BLaER1 treated with 17β-estradiol and CSF1 and Interleukin-3, amounts not matched to agents 10 nM and 100 nM (cell line): ENCODE data around the gene SLC12A7.
A peak's percentile ranks its signal among the peaks of the same experiment; 100 is the strongest.
"Not testable (repeated sequence)": the region's sequence is repeated elsewhere in the genome, so short reads cannot be mapped to it uniquely, and the experiment has no call there.

Experiments
- H3K27ac ChIP-seq, 11 experiments: shearing (Covaris generic); formaldehyde crosslinking; 2 replicates each; pipeline ENCODE4 v1.8.1; 2022
- H3K27me3 ChIP-seq, 11 experiments: shearing (Covaris generic); formaldehyde crosslinking; 2 replicates each; pipeline ENCODE4 v1.8.1; 2022
- H3K36me3 ChIP-seq, 11 experiments: shearing (Covaris generic); formaldehyde crosslinking; 2 replicates each; pipeline ENCODE4 v1.8.1; 2022
- H3K4me1 ChIP-seq, 10 experiments: shearing (Covaris generic); formaldehyde crosslinking; 2 replicates each; pipeline ENCODE4 v1.8.1; 2022
- H3K4me2 ChIP-seq, 11 experiments: shearing (Covaris generic); formaldehyde crosslinking; 2 replicates each; pipeline ENCODE4 v1.8.1; 2022
- H3K4me3 ChIP-seq, 10 experiments: shearing (Covaris generic); formaldehyde crosslinking; 2 replicates each; pipeline ENCODE4 v1.8.1; 2022
- H3K9ac ChIP-seq, 11 experiments: shearing (Covaris generic); formaldehyde crosslinking; 2 replicates each; pipeline ENCODE4 v1.8.1; 2022
- H3K9me3 ChIP-seq, 11 experiments: shearing (Covaris generic); formaldehyde crosslinking; replicated peaks in 1 of 11; 2 replicates each; pipeline ENCODE4 v1.8.1; 2022
- H4K20me1 ChIP-seq, 11 experiments: shearing (Covaris generic); formaldehyde crosslinking; 2 replicates each; pipeline ENCODE4 v1.8.1; 2022
- Cebpa-rat ChIP-seq, 11 experiments: shearing (Covaris generic); IDR thresholded peaks; 2 replicates each; pipeline ENCODE4 v1.8.1; 2022

The SLC12A7 gene

DNA sequence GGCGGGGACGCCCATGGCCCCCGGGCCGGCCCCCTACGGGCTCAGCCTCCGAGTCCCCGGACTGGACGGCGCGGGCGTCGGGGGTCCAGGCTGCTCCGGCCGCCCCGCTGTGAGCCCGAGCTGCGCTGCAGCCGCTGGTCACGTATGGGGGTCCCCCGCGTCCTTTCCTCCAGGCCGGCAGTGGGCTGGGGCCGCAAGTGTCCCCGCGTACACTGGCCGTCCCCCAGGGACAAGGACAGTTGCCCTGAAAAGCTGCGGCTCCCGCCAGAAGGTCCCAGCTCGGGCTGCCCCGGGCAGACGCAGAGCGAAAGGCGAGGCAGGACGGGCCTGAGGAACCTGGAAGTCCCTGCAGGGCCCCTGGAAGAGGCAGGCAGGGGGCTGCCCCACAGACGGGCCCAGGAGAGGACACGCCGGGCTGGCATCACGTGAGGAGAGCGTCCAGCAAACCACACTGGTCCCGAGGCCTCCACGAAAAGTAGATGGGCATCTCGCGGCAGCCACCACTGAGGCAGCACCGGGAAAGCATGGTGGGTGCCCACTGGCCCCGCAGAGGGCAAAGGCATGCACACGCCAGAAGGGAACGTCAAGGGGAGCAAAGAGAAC, 106.5 kb downstream of the SLC12A7 start:
- H4K20me1 ChIP-seq = peaks cover 0 to 63% (median 17%) of the 10 kb centered on the region in 11 experiments; a peak in 16 of 22 replicates
- TF ChIP-seq Cebpa-rat (IDR thresholded peaks at IDR 0.05) = no peak
- H3K9me3 ChIP-seq = no peaks in the 10 kb centered on the region
- peak overlapping the region; percentile 58 to 74 (median 68) for H3K4me3 ChIP-seq
- peak overlapping the region in 6 of 11 experiments; percentile 36 to 54 (median 44); a peak in 6 of 22 replicates for H3K27ac ChIP-seq
- H3K4me1 ChIP-seq = peaks cover 47 to 93% (median 87%) of the 10 kb centered on the region in 10 experiments
- H3K36me3 ChIP-seq = no peaks in the 10 kb centered on the region
- H3K9ac ChIP-seq = peak overlapping the region; percentile 43 to 78 (median 70); a peak in 21 of 22 replicates
- peak overlapping the region; percentile 89 to 100 (median 98) for H3K4me2 ChIP-seq
- peaks cover 52 to 87% (median 72%) of the 10 kb centered on the region in 11 experiments for H3K27me3 ChIP-seq

DNA sequence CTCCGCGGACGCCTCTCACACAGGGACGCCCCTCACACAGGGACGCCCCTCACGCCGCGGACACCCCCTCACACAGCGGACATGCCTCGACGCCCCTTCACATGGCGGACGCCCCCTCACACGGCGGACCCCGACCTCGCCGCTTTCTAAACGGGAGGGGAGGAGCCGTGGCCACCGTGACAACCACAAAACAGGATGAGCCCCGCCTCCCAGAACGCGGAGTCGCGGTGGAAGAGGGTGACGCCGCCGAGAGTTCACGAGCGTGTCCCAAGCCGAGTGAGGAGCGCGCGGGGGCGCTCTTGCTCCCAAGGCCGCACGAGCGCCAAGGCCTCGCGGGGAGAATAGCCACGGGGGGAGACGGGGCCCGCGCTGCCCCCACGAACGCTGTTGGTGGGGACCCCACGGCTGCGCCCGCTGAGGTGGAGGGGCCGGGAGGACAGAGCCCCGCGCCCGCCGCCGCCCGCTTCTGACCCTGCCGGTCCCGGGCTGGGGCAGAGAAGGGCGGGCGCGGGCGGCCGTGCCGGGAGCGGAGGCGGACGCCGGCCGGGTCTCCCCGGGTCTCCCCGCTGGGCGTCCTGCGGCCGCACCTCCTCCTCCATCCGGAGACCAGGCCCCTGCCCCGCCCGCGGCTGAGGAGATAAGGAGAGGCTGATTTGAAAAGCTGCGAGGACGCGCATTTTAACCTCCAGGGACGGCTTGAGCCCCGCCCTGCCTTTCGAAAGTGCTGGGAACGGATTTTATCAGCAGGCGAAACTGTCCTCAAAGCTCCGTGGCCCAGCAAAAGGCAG, 107.2 kb downstream of the SLC12A7 start:
- Histone ChIP-seq H3K4me3 (peak overlapping the region; percentile 58 to 74 (median 68)), H3K4me2 (peak overlapping the region; percentile 89 to 100 (median 98))

DNA sequence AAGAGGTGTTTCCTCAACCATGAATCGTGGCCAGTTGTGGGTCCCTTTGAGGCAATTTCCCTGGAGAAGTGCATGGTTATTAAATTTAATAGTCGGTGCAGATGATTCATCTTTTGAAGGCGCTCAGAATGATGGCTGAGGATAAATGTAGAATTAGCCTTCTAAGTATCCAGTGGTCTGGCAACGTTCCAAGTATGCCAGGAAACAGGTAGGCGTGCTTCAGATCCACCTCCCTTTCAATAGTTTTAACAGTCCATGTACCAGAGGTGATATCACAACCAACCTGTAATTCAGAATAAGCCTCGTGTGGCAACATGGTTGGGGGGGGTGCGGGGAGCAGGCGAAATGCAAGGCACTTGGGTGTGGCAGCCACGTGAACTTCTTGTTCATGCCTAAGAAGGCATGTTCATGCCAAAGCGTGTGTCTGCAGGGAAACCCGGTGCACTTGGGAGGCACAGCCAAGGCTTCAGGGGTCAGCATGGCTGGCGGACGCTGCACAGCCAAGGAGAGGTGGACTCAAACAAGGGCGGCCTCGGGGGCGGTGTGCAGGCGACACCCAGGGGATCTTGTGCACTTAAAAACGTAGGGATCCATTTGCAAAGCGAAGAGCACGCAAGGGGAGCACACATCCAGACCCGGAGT, 108.4 kb downstream of the SLC12A7 start:
- Histone ChIP-seq H3K4me1 (peaks cover 34 to 88% (median 73%) of the 10 kb centered on the region in 10 experiments), H3K4me2 (peak overlapping the region; percentile 89 to 100 (median 98)), H3K9me3 (no peaks in the 10 kb centered on the region), H3K27ac (no peak overlapping the region), H3K9ac (peak overlapping the region in 1 of 11 experiments; percentile 71; a peak in 1 of 22 replicates), H4K20me1 (peaks cover 0 to 50% (median 7%) of the 10 kb centered on the region in 11 experiments; a peak in 7 of 22 replicates), H3K4me3 (peak overlapping the region in 4 of 10 experiments; percentile 67 to 74 (median 70); a peak in 3 of 20 replicates), H3K27me3 (peaks cover 39 to 68% (median 53%) of the 10 kb centered on the region in 11 experiments), H3K36me3 (no peaks in the 10 kb centered on the region)
- no peak for TF ChIP-seq Cebpa-rat (IDR thresholded peaks at IDR 0.05)

More for the DNA sequence above, 107.2 kb downstream of the SLC12A7 start:
- Histone ChIP-seq H3K36me3 (no peaks in the 10 kb centered on the region), H4K20me1 (peaks cover 0 to 56% (median 11%) of the 10 kb centered on the region in 11 experiments; a peak in 16 of 22 replicates), H3K9me3 (no peaks in the 10 kb centered on the region), H3K9ac (peak overlapping the region; percentile 43 to 78 (median 70); a peak in 21 of 22 replicates), H3K27ac (peak overlapping the region in 7 of 11 experiments; percentile 37 to 54 (median 43); a peak in 11 of 22 replicates), H3K27me3 (peaks cover 49 to 80% (median 65%) of the 10 kb centered on the region in 11 experiments), H3K4me1 (peaks cover 40 to 91% (median 80%) of the 10 kb centered on the region in 10 experiments)
- TF ChIP-seq Cebpa-rat (IDR thresholded peaks at IDR 0.05) = no peak

DNA sequence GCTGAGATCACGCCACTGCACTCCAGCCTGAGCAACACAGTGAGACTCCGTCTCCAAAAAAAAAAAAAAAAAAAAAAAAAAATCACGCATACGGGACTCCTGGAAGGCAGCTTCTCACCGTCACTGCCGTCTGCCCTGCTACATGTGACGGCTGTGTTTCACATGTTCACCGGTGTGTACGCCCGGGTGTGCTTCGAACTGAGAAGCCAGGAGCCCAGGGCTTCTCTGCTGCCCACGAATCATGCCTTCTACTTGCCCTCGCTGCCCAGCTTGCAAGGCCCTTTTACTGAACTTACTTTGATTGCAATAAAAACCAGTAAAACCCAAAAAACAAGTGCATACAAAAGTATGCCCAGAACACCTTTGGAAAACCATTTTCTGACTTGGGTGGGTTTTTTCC, 109.0 kb downstream of the SLC12A7 start:
- H3K27me3 ChIP-seq = peaks cover 34 to 62% (median 47%) of the 10 kb centered on the region in 11 experiments
- no peak for TF ChIP-seq Cebpa-rat (IDR thresholded peaks at IDR 0.05)
- H4K20me1 ChIP-seq = peaks cover 0 to 44% (median 7%) of the 10 kb centered on the region in 11 experiments; a peak in 7 of 22 replicates
- no peaks in the 10 kb centered on the region for H3K36me3 ChIP-seq
- H3K4me3 ChIP-seq = no peak overlapping the region
- no peak overlapping the region for H3K9ac ChIP-seq
- H3K9me3 ChIP-seq = no peaks in the 10 kb centered on the region
- peaks cover 29 to 88% (median 73%) of the 10 kb centered on the region in 10 experiments for H3K4me1 ChIP-seq
- H3K4me2 ChIP-seq = peak overlapping the region in 8 of 11 experiments; percentile 82 to 100 (median 98); a peak in 11 of 22 replicates
- no peak overlapping the region for H3K27ac ChIP-seq

DNA sequence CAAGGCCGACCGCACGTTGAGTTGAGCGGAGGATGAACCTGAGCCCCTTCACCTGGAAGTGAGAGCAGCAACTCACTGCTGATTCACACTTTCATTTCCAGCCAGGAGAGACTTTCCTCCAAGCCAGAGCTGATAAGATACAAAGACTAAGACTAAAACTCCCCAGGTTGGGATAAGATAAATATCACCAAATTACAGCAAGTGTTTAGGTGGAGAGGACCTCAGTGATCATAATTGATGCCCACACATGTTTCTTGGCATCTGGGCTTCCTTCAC, 109.7 kb downstream of the SLC12A7 start:
- Histone ChIP-seq H3K4me1 (peaks cover 32 to 88% (median 73%) of the 10 kb centered on the region in 10 experiments), H3K27ac (no peak overlapping the region), H3K4me2 (peak overlapping the region; percentile 32 to 100 (median 82)), H3K36me3 (no peaks in the 10 kb centered on the region), H3K27me3 (peaks cover 32 to 56% (median 41%) of the 10 kb centered on the region in 11 experiments), H4K20me1 (peaks cover 0 to 38% (median under 1%) of the 10 kb centered on the region in 11 experiments; a peak in 7 of 22 replicates), H3K9me3 (no peaks in the 10 kb centered on the region), H3K4me3 (no peak overlapping the region), H3K9ac (no peak overlapping the region)
- TF ChIP-seq Cebpa-rat (IDR thresholded peaks at IDR 0.05) = no peak

DNA sequence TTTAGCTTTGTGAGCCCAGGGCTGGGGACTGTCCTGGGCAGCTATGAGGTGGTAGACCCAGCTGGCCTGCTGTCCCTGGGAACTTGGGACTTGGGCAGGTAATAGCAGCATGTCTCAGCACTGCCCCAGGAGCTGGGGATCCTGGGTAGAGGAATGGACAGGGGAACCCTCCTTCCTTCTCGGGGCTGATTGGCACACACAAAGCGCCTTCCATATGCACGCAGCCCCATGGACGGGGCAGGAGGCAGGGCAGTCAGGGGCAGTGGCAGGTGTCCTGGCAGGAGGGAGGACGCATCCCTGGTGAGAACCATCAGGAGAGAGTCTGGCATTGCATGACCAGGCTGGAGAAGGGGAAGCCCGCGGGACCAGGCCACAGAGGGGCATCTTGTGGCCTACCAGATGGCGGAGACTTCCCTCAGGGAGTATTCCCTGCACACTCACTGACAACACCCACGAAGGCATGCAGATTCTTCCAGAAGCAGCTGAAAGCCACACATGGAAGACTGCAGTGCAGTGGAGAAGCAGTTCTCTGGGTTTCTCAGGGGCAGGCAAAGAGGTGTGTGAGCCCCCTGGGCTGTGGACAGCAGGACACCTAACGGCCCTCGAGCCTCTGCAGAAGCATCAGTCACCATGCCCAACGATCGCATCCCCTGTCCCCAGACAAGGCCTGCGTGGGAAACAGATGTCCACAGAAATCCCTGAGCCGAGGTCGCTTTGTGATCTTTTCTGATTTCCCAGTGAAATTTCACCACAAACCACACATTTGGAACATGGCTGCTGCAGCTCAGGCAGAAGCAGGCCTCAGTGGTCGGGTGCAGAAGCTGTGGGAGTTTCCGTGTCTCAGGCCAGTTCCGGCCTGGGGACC, 110.2 kb downstream of the SLC12A7 start:
- H3K9me3 ChIP-seq = no peaks in the 10 kb centered on the region
- 0 out of 22 replicates have a peak overlapping the region, but pooled peaks of 1 of the 11 experiments have one; percentile 10 for H3K9ac ChIP-seq
- H3K27ac ChIP-seq = no peak overlapping the region
- no peaks in the 10 kb centered on the region for H3K36me3 ChIP-seq
- H3K4me1 ChIP-seq = peaks cover 38 to 88% (median 73%) of the 10 kb centered on the region in 10 experiments
- peak overlapping the region; percentile 32 to 100 (median 82) for H3K4me2 ChIP-seq
- H4K20me1 ChIP-seq = peaks cover 0 to 33% (median 0%) of the 10 kb centered on the region in 11 experiments; a peak in 7 of 22 replicates
- H3K27me3 ChIP-seq = peaks cover 32 to 50% (median 35%) of the 10 kb centered on the region in 11 experiments
- H3K4me3 ChIP-seq = no peak overlapping the region
- no peak for TF ChIP-seq Cebpa-rat (IDR thresholded peaks at IDR 0.05)

DNA sequence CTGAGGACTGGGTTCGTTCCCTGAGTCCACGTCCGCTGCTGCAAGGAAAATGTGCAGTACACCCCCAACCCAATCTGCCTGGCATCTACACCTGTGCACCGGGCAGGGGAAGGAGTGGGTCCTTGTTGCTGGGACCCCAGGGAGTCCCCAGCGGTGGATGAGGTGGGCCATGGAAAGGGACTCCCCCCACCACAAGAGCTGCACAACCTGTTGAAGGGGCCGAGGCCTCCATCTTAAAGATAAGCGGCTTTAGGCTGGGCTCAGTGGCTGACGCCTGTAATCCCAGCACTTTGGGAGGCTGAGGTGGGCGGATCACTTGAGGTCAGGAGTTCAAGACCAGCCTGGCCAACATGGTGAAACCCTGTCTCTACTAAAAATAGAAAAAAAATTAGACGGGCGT, 111.0 kb downstream of the SLC12A7 start:
- Histone ChIP-seq H3K27me3 (peaks cover 25 to 42% (median 27%) of the 10 kb centered on the region in 11 experiments), H4K20me1 (peaks cover 0 to 26% (median 0%) of the 10 kb centered on the region in 11 experiments; a peak in 7 of 22 replicates), H3K4me1 (peaks cover 38 to 88% (median 75%) of the 10 kb centered on the region in 10 experiments), H3K4me2 (peak overlapping the region in 6 of 11 experiments; percentile 72 to 100 (median 97); a peak in 6 of 22 replicates)
- H3K27ac ChIP-seq, H3K9ac ChIP-seq, H3K4me3 ChIP-seq, H3K36me3 ChIP-seq, H3K9me3 ChIP-seq: not testable (repeated sequence)
